GM21529 (cell line): ENCODE results near the gene EHMT1.
"Not testable (repeated sequence)": the region's sequence is repeated elsewhere in the genome, so short reads cannot be mapped to it uniquely, and the experiment has no call there.

Experiments used
- ATAC-seq: cut with Tn5 transposase; IDR thresholded peaks from one replicate; pipeline ENCODE4 v1.9.1; 2021; ENCODE audit not compliant: unreplicated experiment

The EHMT1 gene

GRCh38 chr9:137838576-137838975 is 219.8 kb downstream of the EHMT1 start:
- ATAC-seq, result no peak

GRCh38 chr9:137843355-137843754 is 224.6 kb downstream of the EHMT1 start:
- no peak for ATAC-seq

- ATAC-seq, result no peak
These were observed 232.9 kb downstream of the EHMT1 start for GRCh38 chr9:137851516-137852267.

GRCh38 chr9:137853392-137853995 is 234.7 kb downstream of the EHMT1 start:
- no peak for ATAC-seq

GRCh38 chr9:137860361-137860760 is 241.6 kb downstream of the EHMT1 start:
- no peak for ATAC-seq

GRCh38 chr9:137865581-137866145 is 246.9 kb downstream of the EHMT1 start:
- ATAC-seq, result no peak

- no peak for ATAC-seq
These were observed 247.7 kb downstream of the EHMT1 start for GRCh38 chr9:137866226-137867141.

- no peak for ATAC-seq
These were observed 251.6 kb downstream of the EHMT1 start for GRCh38 chr9:137870432-137870831.

GRCh38 chr9:137872296-137872695 is 253.5 kb downstream of the EHMT1 start:
- no peak for ATAC-seq

- ATAC-seq, result no peak
These were observed 254.6 kb downstream of the EHMT1 start for GRCh38 chr9:137873408-137873807.

GRCh38 chr9:137873858-137874362 is 255.1 kb downstream of the EHMT1 start:
- no peak for ATAC-seq

GRCh38 chr9:137875354-137875753 is 256.5 kb downstream of the EHMT1 start:
- no peak for ATAC-seq

GRCh38 chr9:137875846-137876245 is 257.0 kb downstream of the EHMT1 start:
- no peak for ATAC-seq

GRCh38 chr9:137876269-137876668 is 257.5 kb downstream of the EHMT1 start:
- ATAC-seq, result no peak

- no peak for ATAC-seq
These were observed 258.1 kb downstream of the EHMT1 start for GRCh38 chr9:137876781-137877386.

- not testable (repeated sequence) for ATAC-seq
These were observed 258.8 kb downstream of the EHMT1 start, which contains the start of gene CACNA1B for GRCh38 chr9:137877506-137878122. Gene CACNA1B, plus strand, starts transcription at chr9:137877782. Its CDS starts 152 bp downstream, at chr9:137877934.

GRCh38 chr9:137878146-137878941 is 259.5 kb downstream of the EHMT1 start:
- no peak for ATAC-seq

- no peak for ATAC-seq
These were observed 260.2 kb downstream of the EHMT1 start for GRCh38 chr9:137879052-137879451.

GRCh38 chr9:137879566-137880150 is 260.9 kb downstream of the EHMT1 start:
- ATAC-seq, result no peak
